Fibroblast of lung (primary cell): ENCODE measurements around the gene PRXL2A. TPM values are rescaled to one million over a fixed set of nuclear protein-coding genes. Genes with fewer than 3 reads are reported as not detected.

Experiments
- DNase-seq, 2 donors: peaks; one replicate each; pipeline versions ENCODE4 v3.0.0 to v3.0.0-alpha.2; 2010; ENCODE audit warnings: low read depth in 2 of 2
- H2AFZ ChIP-seq: 2 replicates; pipeline ENCODE4 v1.5.1; 2012; ENCODE audit warnings: low read length, control low read depth, inconsistent platforms
- H3K27ac ChIP-seq: 2 replicates; pipeline ENCODE4 v1.5.1; 2011; ENCODE audit warnings: low read length, control low read depth; ENCODE audit not compliant: insufficient read depth
- H3K27me3 ChIP-seq: 2 replicates; pipeline ENCODE4 v1.5.1; 2011; ENCODE audit warnings: mild to moderate bottlenecking, low read length; ENCODE audit not compliant: control insufficient read depth, insufficient read depth
- H3K36me3 ChIP-seq: 2 replicates; pipeline ENCODE4 v1.5.1; 2011; ENCODE audit warnings: low read length; ENCODE audit not compliant: control insufficient read depth, insufficient read depth
- H3K4me1 ChIP-seq: 2 replicates; pipeline ENCODE4 v1.5.1; 2011; ENCODE audit warnings: low read length; ENCODE audit not compliant: control insufficient read depth, insufficient read depth; ENCODE audit errors: extremely low read depth
- H3K4me2 ChIP-seq: 2 replicates; pipeline ENCODE4 v1.5.1; 2011; ENCODE audit warnings: low read length, control low read depth; ENCODE audit not compliant: insufficient read depth; ENCODE audit errors: extremely low read depth
- H3K4me3 ChIP-seq, 4 experiments: fragments of 200-600 bp in 1 of 4; sonication (generic) in 1 of 4; replicated peaks in 1 of 4; 2 replicates each; pipeline ENCODE4 v1.5.1; 2011 to 2016; ENCODE audit warnings: low read length in 4 of 4, low read depth in 3 of 4, mild to moderate bottlenecking in 3 of 4, control low read depth in 2 of 4, inconsistent platforms in 1 of 4, mixed read lengths in 1 of 4; ENCODE audit not compliant: insufficient read depth in 1 of 4; ENCODE audit errors: control extremely low read depth in 1 of 4
- H3K79me2 ChIP-seq: 2 replicates; pipeline ENCODE4 v1.5.1; 2012; ENCODE audit warnings: mild to moderate bottlenecking, low read length, inconsistent platforms; ENCODE audit not compliant: control insufficient read depth, insufficient read depth
- H3K9ac ChIP-seq: 2 replicates; pipeline ENCODE4 v1.5.1; 2011; ENCODE audit warnings: mild to moderate bottlenecking, low read length, control low read depth; ENCODE audit not compliant: insufficient read depth
- H3K9me3 ChIP-seq: 2 replicates; pipeline ENCODE4 v1.5.1; 2012; ENCODE audit warnings: low read depth, low read length; ENCODE audit not compliant: control insufficient read depth, insufficient read depth
- H4K20me1 ChIP-seq: 2 replicates; pipeline ENCODE4 v1.5.1; 2011; ENCODE audit warnings: low read length; ENCODE audit not compliant: control insufficient read depth, insufficient read depth; ENCODE audit errors: extremely low read depth
- EZH2 ChIP-seq: IDR thresholded peaks from 2 replicates; pipeline ENCODE4 v1.5.1; 2012; ENCODE audit warnings: low read length, control low read depth, mild to moderate bottlenecking; ENCODE audit errors: missing control alignments
- polyA plus RNA-seq, 2 donors: library from polyadenylated mRNA; depleted of rRNA in 1 of 2; stranded (reverse) in 1 of 2; unstranded in 1 of 2; fragments of >200 nt; gene quantifications; 2 replicates each; pipeline ENCODE4 v1.2.1, GENCODE V29; 2011 to 2012; ENCODE audit warnings: missing spikeins in 1 of 2
- total RNA-seq: library from RNA; depleted of rRNA; stranded (reverse); fragments of >200 nt; gene quantifications from 2 replicates; pipeline ENCODE4 v1.2.1, GENCODE V29; 2014
- TF ChIP-seq, protein P1 (sequence below), 2 donors: IDR thresholded peaks in 1 of 2; conservative IDR thresholded peaks in 1 of 2; 1 replicate in 1 of 2; 2 replicates in 1 of 2; pipeline ENCODE4 v1.5.1; 2011 to 2012; ENCODE audit warnings: low read length in 2 of 2, control low read depth in 1 of 2, inconsistent platforms in 1 of 2, low read depth in 1 of 2, mild to moderate bottlenecking in 1 of 2

The PRXL2A gene
- total and polyA plus RNA-seq, 2 donors (not counting 1 experiment from before 2014, with no cell fraction given) = 1.6 to 19.2 TPM

DNA sequence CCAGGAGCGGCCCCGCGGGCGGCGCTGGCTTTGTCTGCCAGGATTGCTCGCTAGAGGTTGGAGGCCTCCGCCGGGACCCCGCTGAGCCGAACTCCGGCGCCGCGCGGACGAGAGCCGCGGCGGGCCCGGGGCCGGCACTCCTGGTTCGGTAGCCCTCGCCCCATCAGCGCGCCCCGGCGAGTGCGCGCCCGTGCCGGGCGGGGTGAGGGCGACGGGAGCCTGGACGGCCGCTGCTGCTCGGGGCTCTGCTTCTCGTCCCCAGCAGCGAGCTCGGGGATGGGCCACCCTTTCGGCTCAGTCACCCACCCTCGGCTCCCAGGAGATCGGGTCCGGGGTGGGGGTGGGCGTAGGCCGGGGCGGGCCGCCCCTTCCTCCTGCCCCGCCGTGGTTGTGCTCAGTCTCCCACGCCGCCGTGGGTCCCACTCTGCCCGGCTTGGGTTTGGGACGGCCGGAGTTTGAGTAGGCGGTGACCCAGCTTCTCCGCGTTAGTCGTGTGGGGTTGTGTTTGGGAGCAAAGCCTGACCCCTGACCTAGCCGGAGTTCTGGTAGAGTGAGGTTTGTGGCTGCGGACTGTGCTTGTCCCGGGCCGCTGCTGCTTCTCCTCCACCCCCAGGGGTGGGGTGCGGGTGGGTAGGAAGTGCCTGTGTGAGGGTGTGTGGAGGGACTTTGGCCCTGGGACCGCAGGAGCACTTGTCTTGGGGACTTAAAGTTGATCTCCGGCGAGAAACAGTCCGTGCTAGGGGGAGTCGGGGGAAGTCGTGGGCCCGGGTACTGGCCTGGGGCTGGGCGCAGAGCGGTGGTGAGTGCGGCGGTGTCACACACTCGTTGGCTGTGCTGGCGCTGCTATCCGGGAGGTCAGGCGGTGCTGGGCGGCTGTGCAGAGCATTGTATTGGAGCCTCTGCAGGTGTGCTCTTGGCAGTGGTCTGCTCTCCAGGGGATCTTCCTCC is 46.4 kb downstream of the PRXL2A start:
- Histone ChIP-seq H3K27ac (peak overlapping the region; percentile 64), H3K4me2 (peak overlapping the region; percentile 83), H3K79me2 (peaks cover 48% of the 10 kb centered on the region), H4K20me1 (no peaks in the 10 kb centered on the region), H3K4me1 (peaks cover 13% of the 10 kb centered on the region), H2AFZ (peak overlapping the region; percentile 45), H3K9me3 (no peaks in the 10 kb centered on the region), H3K4me3 (peak overlapping the region; percentile 65 to 82 (median 72)), H3K27me3 (peaks cover 2% of the 10 kb centered on the region), H3K36me3 (no peaks in the 10 kb centered on the region), H3K9ac (peak overlapping the region; percentile 86)
- TF ChIP-seq, protein P1, sequence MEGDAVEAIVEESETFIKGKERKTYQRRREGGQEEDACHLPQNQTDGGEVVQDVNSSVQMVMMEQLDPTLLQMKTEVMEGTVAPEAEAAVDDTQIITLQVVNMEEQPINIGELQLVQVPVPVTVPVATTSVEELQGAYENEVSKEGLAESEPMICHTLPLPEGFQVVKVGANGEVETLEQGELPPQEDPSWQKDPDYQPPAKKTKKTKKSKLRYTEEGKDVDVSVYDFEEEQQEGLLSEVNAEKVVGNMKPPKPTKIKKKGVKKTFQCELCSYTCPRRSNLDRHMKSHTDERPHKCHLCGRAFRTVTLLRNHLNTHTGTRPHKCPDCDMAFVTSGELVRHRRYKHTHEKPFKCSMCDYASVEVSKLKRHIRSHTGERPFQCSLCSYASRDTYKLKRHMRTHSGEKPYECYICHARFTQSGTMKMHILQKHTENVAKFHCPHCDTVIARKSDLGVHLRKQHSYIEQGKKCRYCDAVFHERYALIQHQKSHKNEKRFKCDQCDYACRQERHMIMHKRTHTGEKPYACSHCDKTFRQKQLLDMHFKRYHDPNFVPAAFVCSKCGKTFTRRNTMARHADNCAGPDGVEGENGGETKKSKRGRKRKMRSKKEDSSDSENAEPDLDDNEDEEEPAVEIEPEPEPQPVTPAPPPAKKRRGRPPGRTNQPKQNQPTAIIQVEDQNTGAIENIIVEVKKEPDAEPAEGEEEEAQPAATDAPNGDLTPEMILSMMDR (conservative IDR thresholded peaks at IDR 0.05 in 1 of 2, IDR thresholded peaks at IDR 0.05 in 1 of 2; ENCODE audit: low read depth in 1 of 2, low read length in 2 of 2) = no peak
- TF ChIP-seq EZH2 = no peak
- peak; percentile 35 to 42 for DNase-seq

DNA sequence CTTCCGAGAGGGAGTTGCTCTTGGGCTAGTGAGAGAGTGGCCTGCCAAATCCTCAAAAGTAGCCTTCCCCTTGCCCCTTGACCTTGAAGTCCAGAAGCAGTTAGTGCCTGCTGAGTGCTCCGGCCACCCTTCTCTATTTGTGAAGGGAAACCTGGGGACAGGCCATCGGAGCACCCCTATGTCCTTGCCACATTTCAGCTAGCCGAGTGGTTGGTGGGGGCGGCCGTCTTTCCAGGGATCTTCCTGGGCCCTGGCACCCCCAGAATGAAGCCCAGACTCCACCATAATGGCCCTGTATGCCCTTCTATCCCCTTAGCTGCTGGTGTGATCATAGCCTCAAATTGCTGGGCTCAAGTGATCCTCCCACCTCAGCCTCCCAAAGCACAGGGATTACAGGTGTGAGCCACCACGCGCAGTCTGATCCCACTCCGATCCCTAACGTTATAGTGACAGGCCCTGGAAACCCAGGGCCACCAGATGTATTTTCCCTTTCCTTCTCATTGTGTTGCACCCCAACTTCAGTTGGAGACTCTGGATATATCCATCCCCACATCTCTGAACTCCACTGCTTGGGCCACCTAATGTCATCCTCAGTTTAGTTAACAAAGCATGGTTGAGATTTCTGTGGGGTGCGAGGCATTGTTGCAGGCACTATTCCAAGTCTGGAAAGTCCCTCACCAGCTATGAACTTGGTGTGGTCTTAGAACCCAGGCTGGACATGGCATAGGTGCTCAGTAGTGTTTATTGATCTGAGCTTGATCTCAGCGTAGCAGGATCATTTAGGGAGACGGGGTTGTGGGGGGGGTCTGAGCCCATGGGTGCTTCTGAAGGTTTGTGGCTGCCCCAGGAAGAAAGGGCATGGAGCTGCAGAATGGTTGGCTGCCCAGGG is 47.4 kb downstream of the PRXL2A start:
- Histone ChIP-seq H3K4me1 (peaks cover 18% of the 10 kb centered on the region), H3K27me3 (peaks cover 2% of the 10 kb centered on the region), H3K9ac (peak overlapping the region; percentile 86), H3K27ac (peak overlapping the region; percentile 31), H2AFZ (no peak overlapping the region), H3K4me2 (peak overlapping the region; percentile 83), H4K20me1 (no peaks in the 10 kb centered on the region), H3K9me3 (no peaks in the 10 kb centered on the region), H3K36me3 (no peaks in the 10 kb centered on the region), H3K4me3 (peak overlapping the region; percentile 65 to 82 (median 72)), H3K79me2 (peaks cover 57% of the 10 kb centered on the region)
- no peak for TF ChIP-seq EZH2
- DNase-seq = no peak

DNA sequence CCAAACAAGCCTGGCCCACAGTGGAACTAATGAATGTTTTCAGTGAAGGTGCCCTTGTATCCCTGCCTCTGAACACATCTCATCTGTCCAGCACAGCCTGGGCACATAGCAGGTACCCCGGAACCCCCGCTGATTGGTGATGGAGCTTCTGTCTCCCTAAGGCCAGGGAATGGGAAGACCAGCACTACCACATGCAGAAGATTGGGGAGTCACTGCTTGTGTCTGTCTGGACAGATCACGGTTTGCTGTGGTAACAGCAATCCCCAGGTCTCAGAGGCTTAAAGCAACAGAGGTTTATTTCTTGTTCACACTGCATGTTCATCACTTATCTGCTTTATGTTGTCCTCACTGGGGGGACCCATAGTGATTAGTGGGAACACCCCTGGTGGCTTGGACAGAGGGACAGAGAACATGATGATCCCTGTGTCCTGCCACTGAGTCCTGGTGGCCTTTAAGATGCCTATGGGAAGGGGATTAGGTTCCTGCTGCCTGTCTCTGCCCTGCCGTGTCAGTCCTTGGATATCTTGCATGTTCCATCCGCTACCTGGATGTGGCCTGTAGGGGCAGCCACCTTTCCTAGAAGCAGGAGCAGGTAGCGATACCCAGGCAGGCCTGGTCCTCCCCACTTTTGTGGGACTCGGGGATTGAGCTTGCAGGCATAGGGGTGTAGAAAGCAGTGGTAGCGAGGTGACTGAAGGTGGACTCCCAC is 49.4 kb downstream of the PRXL2A start:
- TF ChIP-seq, protein P1 (conservative IDR thresholded peaks at IDR 0.05 in 1 of 2, IDR thresholded peaks at IDR 0.05 in 1 of 2; ENCODE audit: low read depth in 1 of 2, low read length in 2 of 2) = no peak
- TF ChIP-seq EZH2 = no peak
- Histone ChIP-seq H3K4me3 (no peak overlapping the region), H3K27me3 (no peaks in the 10 kb centered on the region), H3K79me2 (peaks cover 71% of the 10 kb centered on the region), H3K9ac (no peak overlapping the region), H4K20me1 (no peaks in the 10 kb centered on the region), H3K27ac (no peak overlapping the region), H3K9me3 (no peaks in the 10 kb centered on the region), H3K36me3 (no peaks in the 10 kb centered on the region), H3K4me1 (peaks cover 27% of the 10 kb centered on the region), H3K4me2 (no peak overlapping the region), H2AFZ (no peak overlapping the region)
- DNase-seq = no peak
